Measurements from ENCODE around the gene CARD9.

DNA sequence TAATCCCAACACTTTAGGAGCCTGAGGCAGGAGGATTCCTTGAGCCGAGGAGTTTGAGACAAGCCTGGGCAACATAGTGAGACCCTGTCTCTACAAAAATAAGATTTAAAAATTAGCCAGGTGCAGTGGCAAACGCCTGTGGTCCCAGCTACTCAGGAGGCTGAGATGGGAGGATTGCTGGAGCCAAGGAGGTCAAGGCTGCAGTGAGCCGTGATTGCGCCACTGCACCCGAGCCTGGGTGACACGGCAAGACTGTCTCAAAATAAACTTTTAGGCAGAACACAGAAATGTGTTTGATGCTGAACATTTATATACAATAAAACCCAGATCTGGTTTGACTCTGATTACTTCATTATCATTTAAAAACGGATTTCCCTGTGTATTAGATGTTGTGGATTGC is 32.0 kb upstream of the CARD9 start:
- TF ChIP-seq, protein P1, sequence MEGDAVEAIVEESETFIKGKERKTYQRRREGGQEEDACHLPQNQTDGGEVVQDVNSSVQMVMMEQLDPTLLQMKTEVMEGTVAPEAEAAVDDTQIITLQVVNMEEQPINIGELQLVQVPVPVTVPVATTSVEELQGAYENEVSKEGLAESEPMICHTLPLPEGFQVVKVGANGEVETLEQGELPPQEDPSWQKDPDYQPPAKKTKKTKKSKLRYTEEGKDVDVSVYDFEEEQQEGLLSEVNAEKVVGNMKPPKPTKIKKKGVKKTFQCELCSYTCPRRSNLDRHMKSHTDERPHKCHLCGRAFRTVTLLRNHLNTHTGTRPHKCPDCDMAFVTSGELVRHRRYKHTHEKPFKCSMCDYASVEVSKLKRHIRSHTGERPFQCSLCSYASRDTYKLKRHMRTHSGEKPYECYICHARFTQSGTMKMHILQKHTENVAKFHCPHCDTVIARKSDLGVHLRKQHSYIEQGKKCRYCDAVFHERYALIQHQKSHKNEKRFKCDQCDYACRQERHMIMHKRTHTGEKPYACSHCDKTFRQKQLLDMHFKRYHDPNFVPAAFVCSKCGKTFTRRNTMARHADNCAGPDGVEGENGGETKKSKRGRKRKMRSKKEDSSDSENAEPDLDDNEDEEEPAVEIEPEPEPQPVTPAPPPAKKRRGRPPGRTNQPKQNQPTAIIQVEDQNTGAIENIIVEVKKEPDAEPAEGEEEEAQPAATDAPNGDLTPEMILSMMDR (conservative IDR thresholded peaks at IDR 0.05 in 1 of 2, IDR thresholded peaks at IDR 0.05 in 1 of 2; ENCODE audit: low read depth in 1 of 2, low read length in 2 of 2), result no peak
- no peak for TF ChIP-seq EZH2 (IDR thresholded peaks at IDR 0.05; ENCODE audit: low read length, missing control alignments)

All from fibroblast of lung (primary cell).